Neural progenitor cell (in vitro differentiated cells): Measurements from ENCODE around the gene DCTN2. TPM values are rescaled to one million over a fixed set of nuclear protein-coding genes. Genes with fewer than 3 reads are reported as not detected.
A peak's percentile ranks its signal among the peaks of the same experiment; 100 is the strongest.

ENCODE experiments used
- DNase-seq: peaks from one replicate; pipeline ENCODE4 v3.0.0-alpha.2; 2016; ENCODE audit warnings: low spot score
- H2AFZ ChIP-seq: fragments of 200-600 bp; sonication (generic); replicated peaks from 2 replicates; pipeline ENCODE4 v1.6.1; 2016; ENCODE audit warnings: antibody characterized with exemption
- H3F3A ChIP-seq: fragments of 200-600 bp; sonication (generic); 2 replicates; pipeline ENCODE4 v1.6.1; 2016; ENCODE audit warnings: antibody characterized with exemption, low read depth
- H3K27ac ChIP-seq: fragments of 200-600 bp; sonication (generic); 2 replicates; pipeline ENCODE4 v1.5.1; 2016; ENCODE audit warnings: mild to moderate bottlenecking
- H3K27me3 ChIP-seq: fragments of 200-600 bp; sonication (generic); 2 replicates; pipeline ENCODE4 v1.6.1; 2016; ENCODE audit warnings: mild to moderate bottlenecking, moderate library complexity
- H3K36me3 ChIP-seq: fragments of 200-600 bp; sonication (generic); 2 replicates; pipeline ENCODE4 v1.5.1; 2016
- H3K4me1 ChIP-seq: fragments of 200-600 bp; sonication (generic); 2 replicates; pipeline ENCODE4 v1.6.1; 2016; ENCODE audit warnings: mixed run types
- H3K4me2 ChIP-seq: fragments of 200-600 bp; sonication (generic); 2 replicates; pipeline ENCODE4 v1.6.1; 2016
- H3K4me3 ChIP-seq: fragments of 200-600 bp; sonication (generic); 2 replicates; pipeline ENCODE4 v1.5.1; 2016
- H3K79me2 ChIP-seq: fragments of 200-600 bp; sonication (generic); 2 replicates; pipeline ENCODE4 v1.6.1; 2016; ENCODE audit warnings: low read depth
- H3K9ac ChIP-seq: fragments of 200-600 bp; sonication (generic); 2 replicates; pipeline ENCODE4 v1.6.1; 2016
- H3K9me3 ChIP-seq: fragments of 200-600 bp; sonication (generic); 2 replicates; pipeline ENCODE4 v1.5.1; 2016; ENCODE audit warnings: low read depth
- H4K20me1 ChIP-seq: fragments of 200-600 bp; sonication (generic); 2 replicates; pipeline ENCODE4 v1.6.1; 2016; ENCODE audit warnings: low read depth
- H3K27ac Mint-ChIP-seq: 3 replicates; pipeline ENCODE4 v1.8.0; 2021; ENCODE audit warnings: mixed read lengths
- H3K27me3 Mint-ChIP-seq: 2 replicates; pipeline ENCODE4 v1.8.0; 2022; ENCODE audit warnings: low read depth, mild to moderate bottlenecking, inconsistent platforms, moderate library complexity, mixed read lengths; ENCODE audit not compliant: insufficient read depth
- H3K36me3 Mint-ChIP-seq: 3 replicates; pipeline ENCODE4 v1.8.0; 2021; ENCODE audit warnings: mixed read lengths
- H3K4me1 Mint-ChIP-seq: 3 replicates; pipeline ENCODE4 v1.8.0; 2021; ENCODE audit warnings: mixed read lengths
- H3K4me3 Mint-ChIP-seq: 3 replicates; pipeline ENCODE4 v1.8.0; 2021; ENCODE audit warnings: mild to moderate bottlenecking, moderate library complexity, mixed read lengths
- H3K9me3 Mint-ChIP-seq: 3 replicates; pipeline ENCODE4 v1.8.0; 2020; ENCODE audit warnings: mixed read lengths
- CTCF ChIP-seq: fragments of 200-600 bp; sonication (generic); IDR thresholded peaks from 2 replicates; pipeline ENCODE4 v1.5.1; 2017; ENCODE audit warnings: antibody characterized with exemption, mild to moderate bottlenecking
- EZH2 ChIP-seq: fragments of 200-600 bp; sonication (generic); IDR thresholded peaks from 2 replicates; pipeline ENCODE4 v1.6.1; 2017; ENCODE audit warnings: antibody characterized with exemption, mild to moderate bottlenecking, moderate library complexity
- EZH2phosphoT487 ChIP-seq: fragments of 200-600 bp; sonication (generic); IDR thresholded peaks from 2 replicates; pipeline ENCODE4 v1.6.1; 2017; ENCODE audit warnings: antibody characterized with exemption
- microRNA counts: library from miRNA; unstranded; fragments of <30 nt; microRNA quantifications from one replicate; lab custom pipeline; 2016
- microRNA-seq: library from miRNA; unstranded; fragments of <30 nt; microRNA quantifications from one replicate; pipeline ENCODE4, GENCODE V29; 2016
- small RNA-seq: library from RNA; depleted of rRNA; stranded (forward); fragments of <200 nt; gene quantifications from one replicate; pipeline ENCODE3, GENCODE V24; 2015
- total RNA-seq: library from RNA; depleted of rRNA; stranded (reverse); fragments of >200 nt; gene quantifications from 2 replicates; pipeline ENCODE4 v1.2.3, GENCODE V29; 2015; ENCODE audit warnings: low replicate concordance

The DCTN2 gene
- total RNA-seq, 1 donor from 2014 or later, result 147 TPM

- Histone ChIP-seq H4K20me1 (no peaks in the 10 kb centered on the region), H3K36me3 (peaks cover 4% of the 10 kb centered on the region), H3K27me3 (peaks cover 16% of the 10 kb centered on the region), H2AFZ (no peak overlapping the region), H3K9me3 (no peaks in the 10 kb centered on the region), H3F3A (peaks cover 21% of the 10 kb centered on the region), H3K27ac (no peak overlapping the region), H3K9ac (no peak overlapping the region), H3K4me2 (no peak overlapping the region), H3K4me1 (peaks cover 5% of the 10 kb centered on the region), H3K4me3 (no peak overlapping the region), H3K79me2 (peaks cover 20% of the 10 kb centered on the region)
- no peaks in the 10 kb centered on the region for H3K9me3 Mint-ChIP-seq
- H3K4me1 Mint-ChIP-seq, result peaks cover 13% of the 10 kb centered on the region
- TF ChIP-seq EZH2phosphoT487, result no peak
- no peak for TF ChIP-seq EZH2
- TF ChIP-seq CTCF, result no peak
- no peak overlapping the region for H3K27ac Mint-ChIP-seq
- H3K27me3 Mint-ChIP-seq, result peaks cover 6% of the 10 kb centered on the region
- no peak overlapping the region for H3K4me3 Mint-ChIP-seq
- H3K36me3 Mint-ChIP-seq, result peaks cover 13% of the 10 kb centered on the region
- DNase-seq, result no peak
Observed at GRCh38 chr12:57485695-57486094, 61.3 kb downstream of the DCTN2 start.

- no peak overlapping the region for H3K27ac ChIP-seq
- no peaks in the 10 kb centered on the region for H4K20me1 ChIP-seq
- no peaks in the 10 kb centered on the region for H3K36me3 Mint-ChIP-seq
- H3K4me2 ChIP-seq, result no peak overlapping the region
- H3K4me1 ChIP-seq, result no peaks in the 10 kb centered on the region
- TF ChIP-seq EZH2 (no peak), CTCF (no peak), EZH2phosphoT487 (no peak)
- no peaks in the 10 kb centered on the region for H3K9me3 Mint-ChIP-seq
- no peak overlapping the region for H3K9ac ChIP-seq
- H3K27ac Mint-ChIP-seq, result no peak overlapping the region
- no peak overlapping the region for H3K4me3 ChIP-seq
- H3K9me3 ChIP-seq, result no peaks in the 10 kb centered on the region
- DNase-seq, result no peak
- peaks cover 6% of the 10 kb centered on the region for H3K79me2 ChIP-seq
- H3K4me3 Mint-ChIP-seq, result no peak overlapping the region
- peaks cover 1% of the 10 kb centered on the region for H3K4me1 Mint-ChIP-seq
- peaks cover 6% of the 10 kb centered on the region for H3F3A ChIP-seq
- no peak overlapping the region for H2AFZ ChIP-seq
- no peaks in the 10 kb centered on the region for H3K36me3 ChIP-seq
- H3K27me3 ChIP-seq, result peaks cover 38% of the 10 kb centered on the region
- H3K27me3 Mint-ChIP-seq, result peaks cover 15% of the 10 kb centered on the region
Observed at GRCh38 chr12:57483466-57483865, 63.5 kb downstream of the DCTN2 start.

GRCh38 chr12:57481671-57482070 is 65.3 kb downstream of the DCTN2 start:
- no peaks in the 10 kb centered on the region for H4K20me1 ChIP-seq
- no peaks in the 10 kb centered on the region for H3K4me1 ChIP-seq
- no peak overlapping the region for H2AFZ ChIP-seq
- Mint-ChIP-seq H3K9me3 (no peaks in the 10 kb centered on the region), H3K27ac (peak overlapping the region; percentile 64), H3K27me3 (peaks cover 25% of the 10 kb centered on the region), H3K36me3 (no peaks in the 10 kb centered on the region), H3K4me3 (no peak overlapping the region), H3K4me1 (peaks cover 2% of the 10 kb centered on the region)
- no peaks in the 10 kb centered on the region for H3F3A ChIP-seq
- H3K27ac ChIP-seq, result no peak overlapping the region
- H3K36me3 ChIP-seq, result no peaks in the 10 kb centered on the region
- peaks cover 56% of the 10 kb centered on the region for H3K27me3 ChIP-seq
- H3K9ac ChIP-seq, result no peak overlapping the region
- no peak overlapping the region for H3K4me3 ChIP-seq
- TF ChIP-seq EZH2 (no peak), CTCF (no peak), EZH2phosphoT487 (no peak)
- no peak for DNase-seq
- no peaks in the 10 kb centered on the region for H3K79me2 ChIP-seq
- no peak overlapping the region for H3K4me2 ChIP-seq
- no peaks in the 10 kb centered on the region for H3K9me3 ChIP-seq

MicroRNAs within 50 kb of the gene (microRNA counts, 767-probe panel; counts per million panel counts)
- microRNA hsa-miR-616-3p (lab: Ali Mortazavi, UCI), result 460 counts per million, percentile 90 among the panel's probes with 10 or more counts

Small RNA genes within 50 kb of the gene (microRNA-seq; reads per million reads assigned to microRNA genes)
- gene MIR616, result not detected
- gene MIR6758, result not detected

Small RNA genes within 50 kb of the gene (small RNA-seq; reads per million reads assigned to genes)
- not detected for gene MIR616

Other genes with a start within 250 kb of the DCTN2 start
- 29.9 and 40.0 TPM in 2 replicates for gene R3HDM2, start 116.1 kb downstream of the DCTN2 start, total RNA-seq
- gene INHBC, start 112.4 kb downstream of the DCTN2 start, total RNA-seq, result 0.06 TPM in 1 of 2 replicates, not detected in the other
- gene INHBE, start 91.9 kb downstream of the DCTN2 start, total RNA-seq, result 2.6 TPM in 1 of 2 replicates, not detected in the other
- 0.12 and 0.71 TPM in 2 replicates for gene GLI1, start 87.4 kb downstream of the DCTN2 start, total RNA-seq
- gene ARHGAP9, start 67.3 kb downstream of the DCTN2 start, total RNA-seq, result 0.62 TPM in 1 of 2 replicates, not detected in the other
- gene MARS1, start 59.1 kb downstream of the DCTN2 start, total RNA-seq, result 109 and 116 TPM in 2 replicates
- gene DDIT3, start 26.7 kb downstream of the DCTN2 start, total RNA-seq, result 2.3 and 4.3 TPM in 2 replicates
- gene MBD6, start 24.4 kb downstream of the DCTN2 start, total RNA-seq, result 3.6 and 5.4 TPM in 2 replicates
- 7.9 and 8.6 TPM in 2 replicates for gene KIF5A, start 2.9 kb upstream of the DCTN2 start, total RNA-seq
- gene PIP4K2C, start 44.0 kb upstream of the DCTN2 start, total RNA-seq, result 15.5 and 23.4 TPM in 2 replicates
- 56.4 and 67.9 TPM in 2 replicates for gene DTX3, start 57.6 kb upstream of the DCTN2 start, total RNA-seq
- gene ARHGEF25, start 64.2 kb upstream of the DCTN2 start, total RNA-seq, result 17.3 and 27.3 TPM in 2 replicates
- gene B4GALNT1, start 86.0 kb upstream of the DCTN2 start, total RNA-seq, result 0.28 and 1.1 TPM in 2 replicates
- gene OS9, start 146.9 kb upstream of the DCTN2 start, total RNA-seq, result 107 and 113 TPM in 2 replicates
- gene AGAP2, start 191.6 kb upstream of the DCTN2 start, total RNA-seq, result 1.7 and 2.7 TPM in 2 replicates
- 57.6 and 61.3 TPM in 2 replicates for gene TSPAN31, start 197.8 kb upstream of the DCTN2 start, total RNA-seq
- gene CDK4, start 205.1 kb upstream of the DCTN2 start, total RNA-seq, result 169 and 348 TPM in 2 replicates
- 8.1 and 11.9 TPM in 2 replicates for gene MARCHF9, start 207.9 kb upstream of the DCTN2 start, total RNA-seq
- 0.17 and 0.99 TPM in 2 replicates for gene CYP27B1, start 219.9 kb upstream of the DCTN2 start, total RNA-seq
- gene METTL1, start 224.9 kb upstream of the DCTN2 start, total RNA-seq, result 4.5 and 5.6 TPM in 2 replicates
- gene EEF1AKMT3, start 225.4 kb upstream of the DCTN2 start, total RNA-seq, result 2.1 and 4.8 TPM in 2 replicates
- gene TSFM, start 235.6 kb upstream of the DCTN2 start, total RNA-seq, result 18.1 and 19.0 TPM in 2 replicates